Stimulated activated CD8-positive, alpha-beta memory T cell treated with anti-CD3 and anti-CD28 coated beads, Interleukin-15, amount 100 ng/mL, for 48 hours (primary cell): Measurements from ENCODE around the gene CITED1.

Source experiments
- DNase-seq, 2 donors: peaks; one replicate each; pipeline ENCODE4 v3.0.0-alpha.2; 2020; ENCODE audit warnings: low read depth in 2 of 2

The CITED1 gene

DNA sequence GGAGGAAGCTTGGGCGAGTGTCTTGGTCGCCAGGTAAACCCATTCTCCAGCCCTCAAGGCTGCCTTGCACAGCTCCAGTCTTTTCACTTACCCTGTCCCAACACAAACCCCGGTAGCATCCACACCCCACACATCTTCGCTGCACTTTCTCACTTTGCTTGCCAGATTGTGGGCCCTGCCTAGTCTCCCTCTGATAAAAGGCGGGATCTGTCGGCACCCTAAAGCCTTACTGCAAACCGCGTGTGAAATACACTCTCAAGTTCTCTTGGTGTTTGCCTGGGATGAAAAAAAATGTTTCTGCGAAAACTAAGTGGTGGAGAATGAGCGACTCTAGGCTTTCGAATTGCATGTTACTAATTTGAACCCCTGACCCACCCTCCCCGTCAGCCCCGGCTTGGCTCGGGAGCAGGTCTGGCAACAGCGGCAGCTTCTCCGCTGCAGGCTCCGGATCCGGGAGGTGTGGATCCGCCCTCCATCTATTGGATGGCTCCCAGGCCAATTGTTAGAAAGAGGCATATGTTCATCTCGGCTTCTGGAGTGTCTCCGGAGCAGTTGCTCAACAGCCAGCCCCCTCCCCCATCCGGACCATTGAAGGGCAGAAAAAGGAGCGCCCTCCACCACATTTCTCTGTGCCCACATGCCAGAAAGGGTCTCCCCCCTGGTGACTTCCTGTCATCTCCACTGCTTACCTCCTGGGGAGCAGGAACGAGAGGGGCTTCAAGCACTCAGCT is 3.0 kb upstream of the CITED1 start:
- no peak for DNase-seq

DNA sequence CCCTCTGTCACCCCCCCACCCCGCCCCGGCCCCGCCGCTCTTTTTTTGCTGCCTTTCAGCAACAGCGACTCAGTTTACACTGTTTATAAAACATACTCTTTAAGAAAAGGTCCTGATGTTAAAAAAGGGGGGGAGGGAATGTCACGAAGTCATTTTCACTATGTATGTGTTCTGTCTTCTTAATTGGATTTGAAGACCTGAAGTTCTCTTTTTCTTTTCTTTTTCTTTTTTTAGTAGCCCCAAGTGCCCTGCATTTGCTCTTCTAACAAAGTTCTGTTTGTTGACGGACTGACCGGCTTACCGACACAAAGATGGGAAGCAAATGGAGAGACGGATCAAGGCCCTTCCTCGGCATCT is 2.5 kb upstream of the CITED1 start:
- DNase-seq: no peak

DNA sequence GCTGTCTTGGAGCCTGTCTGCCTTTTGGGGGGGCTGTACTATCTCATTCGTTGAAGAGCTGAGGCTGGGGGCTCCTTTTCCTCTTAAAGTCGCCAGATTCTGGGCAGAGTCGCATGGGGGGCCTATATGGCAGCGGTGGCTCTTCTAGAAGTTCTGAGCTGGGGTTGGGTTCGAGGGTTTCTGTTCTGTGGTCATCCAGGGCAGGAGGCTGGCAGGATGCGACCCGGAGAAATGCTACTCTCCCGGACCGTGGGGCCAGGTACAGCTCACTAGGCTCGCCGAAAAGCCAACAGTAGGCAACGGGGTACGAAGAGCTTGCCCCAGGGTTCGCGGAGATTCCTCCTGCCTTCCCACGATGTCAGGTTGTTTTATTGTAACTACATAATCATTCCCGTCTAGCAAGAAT is 1.9 kb upstream of the CITED1 start:
- DNase-seq: no peak

DNA sequence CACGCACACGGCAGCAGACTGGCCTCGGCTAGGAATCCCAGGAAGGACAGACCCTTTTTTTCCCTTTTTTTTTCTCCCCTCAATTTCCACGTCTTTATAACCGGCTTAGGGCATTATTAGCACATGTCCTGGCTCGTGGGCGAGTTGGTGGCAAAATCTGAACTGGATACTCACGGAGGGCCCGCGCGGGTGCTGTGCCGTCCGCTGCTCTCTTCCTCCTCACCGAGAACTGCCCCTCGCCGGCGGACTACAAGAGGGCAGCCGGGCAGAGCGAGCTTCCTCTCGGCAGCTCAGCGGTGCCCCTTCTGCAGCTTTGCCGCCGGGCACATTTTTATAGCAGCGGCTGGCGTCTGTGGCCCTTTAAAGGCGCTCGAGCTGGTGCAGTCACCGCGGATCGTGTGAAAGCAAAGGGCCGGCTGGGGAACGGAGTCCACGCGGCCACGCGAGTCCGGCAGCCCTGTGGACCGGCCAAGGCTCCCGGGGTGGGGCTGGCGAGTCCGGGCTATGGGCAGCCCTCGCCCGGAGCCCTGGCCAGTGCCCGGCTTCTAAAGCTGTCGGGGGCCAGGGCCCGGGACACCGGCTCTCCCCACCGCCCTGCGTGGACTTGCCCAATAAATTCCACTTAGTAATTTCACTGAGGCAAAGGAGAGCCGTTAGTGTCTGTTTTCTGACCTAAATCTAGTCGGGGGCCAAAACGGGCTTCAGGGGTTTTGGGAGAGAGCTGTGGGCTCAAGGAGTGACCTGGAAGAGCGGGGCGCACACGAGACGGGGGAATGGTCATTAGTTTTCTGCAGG is 1.3 kb upstream of the CITED1 start:
- DNase-seq: no peak

DNA sequence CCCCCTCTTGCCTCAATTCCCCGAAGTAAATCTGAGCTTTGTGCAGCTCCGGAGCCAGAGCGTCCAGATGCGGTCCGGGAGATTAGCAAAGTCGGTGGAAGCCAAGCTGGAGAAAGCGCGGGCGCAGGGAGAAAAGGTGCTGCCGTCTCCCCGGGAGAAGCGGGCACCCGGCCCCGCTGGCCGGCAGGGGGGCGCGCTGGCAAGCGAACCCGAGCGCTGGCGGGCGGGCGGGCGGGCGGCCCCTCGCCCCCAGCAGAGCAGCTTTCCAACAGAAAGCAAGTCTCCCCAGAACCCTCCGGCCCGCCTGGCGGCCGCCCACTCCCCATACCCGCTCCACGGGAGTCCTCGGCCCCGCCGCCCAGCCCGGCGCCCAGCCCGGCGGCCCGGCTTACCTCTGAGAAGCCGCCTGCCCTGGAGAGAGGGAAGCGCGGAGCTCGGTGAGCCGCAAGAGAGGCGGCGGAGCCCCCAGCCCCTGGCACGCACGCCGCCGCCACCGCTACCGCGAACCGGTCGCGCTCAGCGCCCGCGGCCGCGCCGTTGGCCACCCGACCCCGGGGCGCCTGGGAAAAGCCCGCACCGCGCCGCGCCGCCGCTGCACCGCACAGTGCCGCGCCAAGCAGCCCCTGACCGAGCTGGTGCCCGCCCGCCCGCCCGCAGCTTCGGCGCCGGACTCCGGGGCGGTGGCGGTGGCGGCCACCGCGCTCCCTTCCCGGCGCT is 529 bp upstream of the CITED1 start:
- DNase-seq: no peak

DNA sequence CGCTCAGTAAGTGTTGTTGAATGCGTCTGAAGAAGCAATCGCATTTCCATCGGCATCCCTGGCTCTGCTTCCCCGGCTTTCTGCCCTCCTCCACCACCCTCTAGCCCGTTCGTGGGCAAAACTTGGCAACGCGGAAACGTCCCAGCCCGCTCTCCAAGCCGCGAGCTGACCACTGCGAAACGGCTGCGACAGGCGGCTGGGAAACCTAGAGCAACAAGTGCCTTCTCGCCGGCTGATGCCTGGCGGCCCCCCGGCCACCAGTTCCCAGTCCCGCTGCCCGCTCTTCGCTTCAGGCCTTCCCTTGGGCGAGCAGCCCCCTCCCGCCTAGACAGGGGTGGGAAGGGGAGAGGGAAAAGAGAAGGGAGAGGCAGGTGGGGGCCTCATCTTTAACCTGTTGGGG is 837 bp downstream of the CITED1 start:
- no peak for DNase-seq

DNA sequence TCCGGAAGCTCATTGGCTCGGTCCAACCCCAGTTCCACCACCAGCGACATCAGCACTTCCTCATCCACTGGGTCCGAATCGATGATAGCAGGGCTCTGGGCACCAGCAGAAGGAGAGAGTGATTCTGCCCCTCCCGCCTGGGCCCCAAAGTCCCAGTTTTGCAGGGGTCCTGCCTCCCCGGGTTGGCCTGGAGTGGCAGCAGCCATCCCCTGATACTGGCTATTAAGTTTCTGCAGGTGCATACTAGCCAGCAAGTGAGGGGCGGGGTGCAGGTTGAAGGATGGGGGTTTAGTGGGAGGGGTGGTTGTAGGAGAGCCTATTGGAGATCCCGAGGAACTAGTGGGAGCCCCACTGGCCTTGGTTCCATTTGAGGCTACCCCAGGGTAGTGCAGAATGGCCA is 3.9 kb downstream of the CITED1 start:
- DNase-seq: no peak

DNA sequence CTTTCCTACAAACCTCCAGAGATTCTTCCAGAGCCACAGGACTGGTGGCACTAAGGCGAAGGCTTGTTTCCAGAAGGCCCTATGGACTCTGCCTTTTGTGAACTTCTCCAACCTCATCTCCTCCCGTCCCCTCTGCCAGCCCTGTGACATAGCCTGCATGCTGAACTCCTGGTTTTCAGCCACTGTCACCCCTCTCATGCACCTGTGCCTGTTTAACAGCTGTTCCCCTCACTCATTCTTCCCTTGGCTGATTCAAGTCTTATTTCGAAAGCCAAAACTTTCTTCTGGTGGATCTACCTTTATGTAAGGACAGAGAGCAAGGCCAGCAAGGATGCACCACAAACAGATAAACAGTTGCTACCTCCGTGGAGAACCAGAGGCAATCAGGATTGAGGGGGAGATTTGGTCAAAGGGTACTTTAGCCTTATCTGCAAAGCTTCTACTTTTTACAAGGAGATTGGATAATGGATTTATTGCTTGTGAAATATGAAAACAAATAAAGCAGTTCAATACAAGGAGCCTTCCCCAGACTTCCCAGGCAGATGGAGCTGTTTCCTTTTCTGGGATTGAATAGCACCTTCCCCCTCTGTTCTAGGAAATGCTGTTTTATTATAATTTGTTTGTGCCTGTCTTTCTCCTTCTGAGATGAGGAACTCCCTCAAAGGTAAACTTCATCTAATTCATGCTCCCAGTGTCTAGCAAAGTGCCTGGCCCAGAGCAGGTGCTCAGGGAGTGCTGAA is 5.7 kb downstream of the CITED1 start:
- DNase-seq: no peak

DNA sequence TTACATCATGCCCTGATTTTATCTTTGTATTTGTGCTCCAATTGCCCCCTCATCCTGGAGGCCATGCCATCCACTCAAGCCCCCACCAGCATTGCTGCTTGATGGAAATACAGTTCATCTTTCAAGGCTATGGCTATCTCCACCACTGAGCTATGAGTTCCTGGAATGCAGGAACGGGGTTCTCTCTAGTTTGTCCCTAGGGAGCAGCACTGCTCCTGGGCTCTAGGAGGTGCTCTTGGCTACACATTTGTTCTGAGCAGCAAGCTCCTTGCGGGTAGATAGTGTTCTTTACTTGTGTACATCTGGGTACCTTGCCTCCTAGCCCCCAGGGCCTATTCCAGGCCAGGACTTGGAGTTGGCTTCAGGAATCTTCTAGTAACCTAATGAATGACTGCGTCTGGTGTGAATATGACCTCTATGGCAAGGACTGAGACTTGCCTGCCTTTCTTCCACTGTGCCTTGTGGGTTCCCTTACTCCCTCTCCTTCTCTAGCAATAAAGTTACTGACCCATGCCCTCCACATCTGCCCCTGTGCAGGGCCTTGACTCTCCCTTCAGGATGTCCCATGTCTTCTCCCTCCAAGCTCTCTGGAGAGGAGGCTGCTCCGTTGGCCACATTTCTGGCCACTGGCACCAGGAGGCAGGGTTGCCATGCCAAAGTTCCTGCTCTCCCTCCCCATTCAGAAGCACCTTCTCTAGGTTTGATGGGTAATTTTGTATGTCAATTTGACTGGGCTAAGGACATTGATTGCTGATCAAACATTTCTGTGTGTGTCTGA is 7.6 kb downstream of the CITED1 start:
- DNase-seq: no peak

DNA sequence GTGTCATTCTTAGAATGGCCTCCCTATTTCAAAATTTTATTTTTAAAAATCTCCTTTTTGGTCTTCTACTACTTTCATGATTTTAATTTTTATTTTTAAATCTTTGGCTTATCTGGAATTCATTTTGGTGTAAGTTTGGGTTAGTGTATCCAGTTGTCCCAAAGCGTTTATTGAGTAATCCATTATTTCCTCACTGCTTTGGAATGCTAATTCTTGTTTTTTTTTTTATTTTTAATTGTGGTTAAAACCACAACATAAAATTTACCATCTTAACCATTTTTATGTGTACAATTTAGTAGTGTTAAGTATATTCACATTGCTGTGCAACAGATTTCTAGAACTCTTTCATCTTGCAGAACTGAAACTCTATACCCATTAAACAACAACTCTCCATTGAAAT is 8.7 kb downstream of the CITED1 start:
- no peak for DNase-seq

DNA sequence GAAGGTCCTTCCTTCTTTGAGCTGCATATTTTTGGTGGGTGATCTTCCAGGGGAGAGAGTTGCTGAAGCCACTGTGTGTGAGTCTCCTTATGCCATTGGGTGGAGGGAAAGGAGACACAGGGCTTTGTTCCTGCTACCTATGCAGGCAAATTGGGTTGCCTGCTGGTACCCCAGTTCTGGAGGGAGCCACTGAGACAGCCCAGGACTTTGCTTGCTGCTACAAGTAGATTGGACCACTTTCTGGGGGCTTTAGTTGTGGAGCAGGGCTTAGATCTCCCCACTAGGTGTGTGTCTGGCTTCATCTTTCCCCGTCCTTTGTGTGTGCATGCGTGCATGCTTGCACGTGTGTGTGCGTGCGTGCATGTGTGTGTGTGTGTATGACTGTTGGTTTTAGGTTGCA is 10.0 kb downstream of the CITED1 start:
- DNase-seq: no peak

DNA sequence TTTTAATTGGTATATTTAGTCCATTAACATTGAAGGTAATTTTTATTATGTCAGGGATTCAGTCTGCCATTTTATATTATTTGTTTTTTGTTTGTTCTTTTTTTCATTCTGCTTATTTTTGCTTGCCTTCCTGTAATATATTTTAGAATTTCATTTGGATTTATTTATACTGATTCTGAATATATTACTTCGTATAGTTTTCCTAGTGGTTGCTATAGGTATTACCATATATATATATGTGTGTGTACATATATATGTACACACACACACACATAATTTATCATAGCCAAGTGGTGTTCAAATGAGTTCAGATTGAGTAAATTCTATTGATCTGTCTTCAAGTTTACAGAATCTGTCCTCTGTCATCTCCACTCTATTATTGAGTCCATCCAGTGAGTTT is 11.2 kb downstream of the CITED1 start:
- DNase-seq: no peak

DNA sequence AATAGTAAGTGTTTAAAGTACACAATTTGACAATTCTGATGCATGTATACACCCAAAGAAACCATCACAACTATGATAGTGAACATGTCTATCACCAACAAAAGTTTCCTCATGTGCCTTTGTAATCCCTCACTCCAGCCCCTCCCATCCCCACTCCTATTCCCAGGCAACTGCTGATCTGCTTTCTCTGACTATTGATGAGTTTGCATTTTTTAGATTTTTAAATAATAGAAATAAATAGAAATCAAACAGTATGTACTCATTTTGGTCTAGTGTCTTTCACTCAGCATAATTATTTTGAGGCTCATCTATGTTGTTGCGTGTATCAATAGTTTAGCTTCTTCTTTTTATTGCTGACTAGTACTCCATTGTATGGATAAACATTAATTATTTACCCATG is 23.4 kb downstream of the CITED1 start:
- no peak for DNase-seq

DNA sequence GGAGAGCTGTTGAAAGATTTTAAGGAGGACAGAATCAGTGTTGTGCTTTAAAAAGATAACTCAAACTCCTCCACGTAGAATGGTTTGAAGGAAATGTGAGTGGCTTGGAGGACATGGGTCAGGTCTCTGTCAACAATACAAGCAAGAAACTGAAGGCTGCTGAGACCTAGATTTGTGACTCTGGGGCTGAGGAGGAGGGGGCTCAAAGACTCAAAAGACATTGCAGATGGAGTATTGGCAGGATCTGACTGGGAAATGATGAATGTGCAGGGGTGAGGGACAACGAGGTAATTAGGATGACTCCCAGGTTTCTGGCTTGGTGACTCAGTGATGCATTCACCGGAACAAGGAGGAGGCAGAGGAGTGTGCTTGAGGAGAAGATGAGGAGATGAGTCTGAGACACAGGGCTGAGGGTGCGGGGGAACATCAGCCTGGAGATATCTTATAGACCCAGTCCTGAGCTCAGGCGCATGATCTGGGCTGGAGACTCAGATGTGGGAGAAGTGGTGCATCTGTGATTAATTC is 25.3 kb downstream of the CITED1 start:
- no peak for DNase-seq

DNA sequence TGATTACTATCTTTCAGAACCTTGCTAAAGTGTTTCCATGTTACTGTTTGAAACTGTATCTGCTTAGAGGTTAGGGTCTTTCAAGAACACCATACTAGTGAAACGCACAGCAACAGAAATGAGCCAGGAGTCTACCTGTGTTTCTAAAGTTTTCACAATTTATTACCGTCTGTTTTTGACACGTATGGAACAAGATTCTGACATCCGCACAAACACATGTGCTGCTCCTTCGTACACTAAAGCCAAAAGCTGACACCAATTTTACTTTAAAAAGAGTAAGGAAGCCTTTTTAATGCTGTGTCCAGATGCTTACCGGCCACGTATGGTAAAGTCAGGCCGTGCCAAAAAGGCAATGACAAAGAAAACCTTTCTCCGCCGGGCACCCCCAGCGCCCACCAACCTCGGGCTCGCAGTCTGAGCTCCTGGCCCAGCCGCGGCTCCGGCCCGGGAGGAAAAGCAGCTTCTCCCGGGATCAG is 29.2 kb downstream of the CITED1 start:
- DNase-seq: no peak

DNA sequence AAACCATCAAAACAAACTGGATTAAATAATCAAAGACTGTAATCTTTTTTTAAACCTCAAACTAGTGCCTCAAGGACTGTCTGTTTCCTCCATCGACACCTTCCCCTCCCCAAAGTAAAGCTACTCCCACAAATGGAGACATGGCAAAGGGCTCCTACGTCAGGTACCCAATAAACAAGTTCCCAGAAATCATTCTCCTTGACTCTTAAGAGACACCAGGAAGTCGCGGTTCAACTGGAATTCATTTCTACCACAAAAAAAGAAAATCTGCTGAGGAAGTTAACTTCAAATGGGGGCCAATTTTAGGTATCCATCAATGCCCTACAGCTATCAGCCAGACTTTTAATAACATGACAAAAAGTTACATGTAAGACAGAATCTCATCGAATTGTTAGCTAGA is 31.2 kb downstream of the CITED1 start:
- DNase-seq: no peak

DNA sequence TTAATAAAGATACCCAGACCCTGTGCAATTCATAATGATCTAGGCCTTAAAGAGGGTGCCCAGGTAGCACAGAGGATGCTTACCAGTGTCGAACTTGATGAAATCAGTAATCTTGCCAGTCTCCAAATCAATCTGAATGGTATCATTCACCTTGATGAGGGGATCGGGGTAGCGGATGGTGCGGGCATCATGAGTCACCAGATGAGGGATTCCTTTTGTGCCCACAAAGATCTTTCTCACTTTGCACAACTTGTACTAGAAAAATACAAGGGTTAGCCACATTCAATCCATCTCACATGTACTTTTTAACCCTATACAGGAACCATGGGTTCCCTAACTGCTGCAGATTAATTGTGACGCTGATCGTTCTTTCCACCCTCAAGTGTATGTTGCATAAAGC is 32.0 kb downstream of the CITED1 start:
- peak in 1 of 2 donors; percentile 19 for DNase-seq

DNA sequence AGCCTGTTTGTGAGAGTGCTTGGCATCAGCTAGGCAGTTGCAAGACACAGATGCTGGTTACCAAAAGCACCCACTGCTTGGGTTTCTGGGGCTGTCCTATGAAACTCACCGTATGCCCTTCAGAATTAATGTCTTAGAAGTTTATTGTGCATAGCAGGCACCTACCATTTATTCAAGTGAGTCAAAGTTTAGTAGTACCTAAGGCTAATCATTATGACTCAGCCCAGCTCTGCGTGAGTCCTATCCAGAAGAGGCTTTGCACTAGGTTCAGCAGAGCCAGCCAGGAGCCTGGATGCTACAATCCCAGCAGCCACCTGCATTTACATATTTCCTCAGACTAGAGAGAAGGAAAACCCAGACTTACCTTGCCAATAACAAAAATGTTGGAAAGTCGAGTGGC is 32.8 kb downstream of the CITED1 start:
- no peak for DNase-seq

DNA sequence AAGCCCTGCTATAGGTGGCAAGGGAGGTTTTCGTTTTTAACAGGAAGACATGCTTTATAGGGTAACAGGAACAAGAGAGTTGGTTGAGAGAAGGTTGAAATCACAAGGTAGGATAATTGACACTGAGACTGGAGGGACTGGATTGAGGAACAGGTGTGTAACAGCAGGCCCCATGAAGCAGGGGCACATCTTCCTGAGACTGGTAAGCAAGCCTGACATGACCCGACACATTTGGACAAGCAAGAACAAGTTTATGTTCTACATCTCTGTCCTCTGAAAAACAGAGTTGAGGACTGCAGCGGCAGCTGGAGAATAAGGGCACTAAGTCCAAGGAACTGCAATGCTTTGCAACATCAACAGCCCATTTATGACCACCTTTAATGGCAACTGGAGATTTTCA is 33.9 kb downstream of the CITED1 start:
- no peak for DNase-seq

DNA sequence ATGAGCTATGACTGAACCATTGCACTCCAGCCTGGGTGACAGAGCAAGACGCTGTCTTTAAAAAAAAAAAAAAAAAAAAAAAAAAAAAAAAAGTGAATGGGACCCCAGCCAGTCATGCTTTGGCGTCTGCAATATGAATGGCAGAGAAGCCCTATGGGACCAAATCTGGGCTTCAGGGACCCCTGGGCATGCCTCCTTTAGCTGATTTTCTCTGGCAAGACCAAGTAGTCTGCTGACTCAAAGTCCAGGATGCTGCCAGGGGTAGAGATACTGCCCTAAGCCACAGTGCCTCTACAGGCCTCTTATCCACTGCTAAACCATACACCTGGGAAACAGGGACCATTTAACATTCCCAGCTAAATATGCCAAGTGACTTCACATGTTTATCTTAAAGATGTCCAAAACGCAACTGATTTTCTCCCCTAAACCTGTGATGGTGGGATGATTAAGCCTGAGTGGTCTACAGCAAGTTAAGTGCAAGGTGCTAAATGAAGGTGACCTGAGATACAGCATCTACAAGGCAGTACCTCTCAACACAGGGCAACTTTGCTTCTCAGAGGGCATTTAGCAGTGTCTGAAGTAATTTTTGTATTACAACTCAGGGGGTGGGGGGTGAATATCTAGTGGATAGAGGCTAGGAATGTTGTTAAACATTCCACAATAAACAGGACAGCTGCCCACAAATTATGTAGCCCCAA is 34.5 kb downstream of the CITED1 start:
- no peak for DNase-seq
